Activated CD8-positive, alpha-beta memory T cell treated with anti-CD3 and anti-CD28 coated beads, Interleukin-2, amount 50 U/mL, for 4 hours (primary cell): Measurements from ENCODE around the gene EIPR1.

Experiments used
- DNase-seq: peaks from one replicate; pipeline ENCODE4 v3.0.0-alpha.2; 2020

The EIPR1 gene

GRCh38 chr2:3238951-3239841 is 138.4 kb downstream of the EIPR1 start:
- no peak for DNase-seq

- no peak for DNase-seq
Observed at GRCh38 chr2:3236300-3237045, 141.1 kb downstream of the EIPR1 start.

- DNase-seq: no peak
Observed at GRCh38 chr2:3233877-3234276, 143.7 kb downstream of the EIPR1 start.

DNA sequence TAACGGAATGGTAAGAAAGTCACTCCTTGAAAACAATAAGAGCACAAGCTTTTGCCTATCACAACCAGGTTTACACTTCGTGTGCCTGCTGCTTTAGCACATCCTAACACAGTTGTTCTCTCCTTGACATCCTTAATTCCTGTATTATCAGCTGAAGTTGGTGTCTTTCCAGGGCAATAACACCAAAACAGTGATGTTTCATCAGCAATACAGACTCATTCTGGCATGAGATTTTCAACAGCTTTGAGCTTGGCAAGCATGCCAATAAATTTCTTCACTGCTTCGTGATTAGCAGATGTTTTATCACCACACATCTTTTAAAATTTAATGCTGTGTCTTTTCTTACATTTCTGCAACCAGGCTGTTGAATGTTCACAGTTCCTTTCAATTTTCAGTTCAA is 148.4 kb downstream of the EIPR1 start:
- no peak for DNase-seq

GRCh38 chr2:3224681-3225080 is 152.9 kb downstream of the EIPR1 start:
- DNase-seq: no peak

GRCh38 chr2:3223080-3223923 is 154.3 kb downstream of the EIPR1 start:
- peak; percentile 66 for DNase-seq

DNA sequence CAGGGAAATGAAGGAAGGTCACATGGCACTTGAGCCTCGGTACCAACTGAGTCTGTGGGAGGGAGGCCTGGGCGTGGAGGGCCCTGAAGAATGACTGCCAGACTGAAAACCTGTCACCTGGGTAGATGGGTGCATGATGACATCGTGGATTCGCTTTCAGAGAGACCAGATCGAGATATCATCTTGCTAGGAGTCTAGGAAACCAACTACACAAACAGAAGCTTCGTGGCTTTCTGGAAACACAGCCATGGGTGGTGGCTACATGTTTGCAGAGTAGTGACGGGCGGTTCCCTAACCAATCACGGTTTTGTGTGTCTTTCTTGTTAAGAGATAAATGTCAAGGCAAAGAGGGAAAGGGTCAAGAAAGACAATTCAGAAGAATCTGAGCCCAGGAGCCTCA is 155.0 kb downstream of the EIPR1 start:
- DNase-seq: peak; percentile 31

DNA sequence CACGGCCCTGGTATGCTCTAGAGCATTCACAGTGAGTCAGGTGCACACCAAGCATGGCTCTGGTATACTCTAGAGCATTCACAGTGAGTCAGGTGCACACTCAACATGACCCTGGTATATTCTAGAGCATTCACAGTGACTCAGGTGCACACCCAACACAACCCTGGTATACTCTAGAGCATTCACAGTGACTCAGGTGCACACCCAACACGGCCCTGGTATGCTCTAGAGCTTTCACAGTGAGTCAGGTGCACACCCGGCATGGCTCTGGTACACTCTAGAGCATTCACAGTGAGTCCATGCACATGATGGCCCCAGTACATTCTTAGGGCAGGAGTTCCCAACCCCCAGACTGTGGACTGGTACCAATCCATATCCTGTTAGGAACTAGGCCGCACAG is 158.1 kb downstream of the EIPR1 start:
- no peak for DNase-seq

DNA sequence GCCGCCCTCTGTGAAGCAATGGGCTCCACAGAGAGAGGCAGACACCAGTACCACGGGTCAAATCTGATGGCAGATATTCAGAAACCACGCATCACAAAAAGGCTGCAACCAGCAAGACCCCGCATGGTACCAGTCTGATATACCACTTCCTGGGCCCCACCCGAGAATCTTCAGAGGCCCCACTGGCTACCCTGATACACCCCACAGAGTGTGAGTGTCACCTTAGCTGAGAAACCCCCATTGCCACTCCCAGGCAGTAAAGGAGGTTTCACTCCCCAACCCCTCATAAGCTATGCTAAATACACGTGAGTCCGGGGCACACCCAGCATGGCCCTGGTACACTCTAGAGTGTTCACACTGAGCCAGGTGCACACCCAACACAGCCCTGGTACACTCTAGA is 160.0 kb downstream of the EIPR1 start:
- DNase-seq: no peak

GRCh38 chr2:3216841-3217495 is 160.7 kb downstream of the EIPR1 start:
- no peak for DNase-seq

- no peak for DNase-seq
Observed at GRCh38 chr2:3214806-3215404, 162.7 kb downstream of the EIPR1 start.

- no peak for DNase-seq
Observed at GRCh38 chr2:3214065-3214464, 163.6 kb downstream of the EIPR1 start.

GRCh38 chr2:3212984-3213383 is 164.6 kb downstream of the EIPR1 start:
- DNase-seq: no peak

GRCh38 chr2:3212061-3212362 is 165.6 kb downstream of the EIPR1 start:
- no peak for DNase-seq

DNA sequence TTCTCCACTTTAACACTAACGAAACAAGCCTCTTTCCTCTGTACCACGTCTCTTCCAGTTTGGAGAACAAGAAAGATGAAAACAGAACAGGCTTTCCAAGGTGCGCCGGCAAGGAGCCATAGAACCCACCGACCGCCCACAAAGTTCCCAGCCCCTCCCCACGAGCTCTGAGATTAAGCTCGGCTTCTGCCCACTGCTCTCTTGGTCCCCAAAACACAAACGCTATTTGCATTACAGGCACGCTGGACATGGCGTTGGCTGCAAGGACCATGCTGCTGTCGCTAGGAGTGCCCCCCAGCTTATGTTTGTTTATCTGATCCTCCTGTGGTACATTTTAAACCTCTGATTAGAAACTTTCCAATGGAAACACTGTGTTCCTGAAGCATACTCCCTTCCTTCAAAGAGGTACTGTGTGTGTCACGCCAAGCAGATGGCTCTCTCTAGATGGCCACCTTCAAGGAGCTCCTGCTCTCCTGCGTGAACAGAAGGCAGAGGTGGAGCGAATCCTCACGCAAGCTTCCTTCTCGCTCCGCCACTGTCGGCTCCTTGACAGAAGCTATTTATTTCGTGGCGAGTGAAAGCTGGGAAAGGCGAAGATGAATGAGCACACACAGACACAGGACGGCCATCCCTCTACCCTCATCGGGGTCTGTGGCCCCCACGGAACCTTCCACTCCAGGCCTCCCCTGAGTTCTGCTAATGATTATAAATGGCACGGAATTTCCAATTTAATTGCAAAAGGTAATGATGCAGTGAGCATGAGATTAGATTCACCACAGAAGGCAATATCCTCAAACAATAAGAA is 166.2 kb downstream of the EIPR1 start:
- DNase-seq: no peak

DNA sequence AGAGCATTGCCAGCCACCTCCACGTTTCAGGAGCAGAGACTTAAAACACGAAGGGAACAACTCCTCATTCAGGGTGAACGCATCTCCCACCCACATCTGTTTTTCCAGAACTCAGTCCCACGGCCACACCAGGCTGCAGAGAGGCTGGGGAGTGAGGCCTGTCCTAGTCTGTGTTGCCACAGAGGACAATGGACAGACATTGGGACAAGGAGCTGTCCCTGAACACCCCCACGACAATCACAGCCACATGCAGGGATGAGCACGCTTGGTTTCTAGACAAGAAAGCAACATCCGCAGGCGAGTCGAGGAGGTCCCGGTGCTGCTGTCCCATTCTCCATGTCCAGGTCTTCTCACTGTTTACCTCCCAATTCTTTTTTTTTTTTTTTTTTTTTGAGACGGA is 167.4 kb downstream of the EIPR1 start:
- no peak for DNase-seq

GRCh38 chr2:3209258-3209657 is 168.4 kb downstream of the EIPR1 start:
- DNase-seq: no peak

DNA sequence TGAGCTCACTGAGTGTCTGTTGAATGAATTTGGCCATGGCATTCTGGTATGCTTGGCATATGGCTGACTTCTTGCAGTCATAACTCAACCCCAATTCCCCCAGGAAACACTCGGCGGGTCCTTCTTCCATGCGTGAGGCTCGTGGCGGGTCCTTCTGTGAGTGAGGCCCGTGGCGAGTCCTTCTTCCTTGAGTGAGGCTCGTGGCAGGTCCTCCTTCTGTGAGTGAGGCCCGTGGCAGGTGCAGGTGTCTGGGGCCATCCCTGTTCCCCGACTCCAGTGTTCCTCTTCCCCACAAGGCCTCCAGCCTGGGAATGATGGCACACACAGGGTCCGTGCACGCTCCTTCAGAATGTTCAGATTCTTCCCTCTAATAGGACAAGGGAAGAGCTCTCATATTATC is 169.0 kb downstream of the EIPR1 start:
- DNase-seq: no peak

DNA sequence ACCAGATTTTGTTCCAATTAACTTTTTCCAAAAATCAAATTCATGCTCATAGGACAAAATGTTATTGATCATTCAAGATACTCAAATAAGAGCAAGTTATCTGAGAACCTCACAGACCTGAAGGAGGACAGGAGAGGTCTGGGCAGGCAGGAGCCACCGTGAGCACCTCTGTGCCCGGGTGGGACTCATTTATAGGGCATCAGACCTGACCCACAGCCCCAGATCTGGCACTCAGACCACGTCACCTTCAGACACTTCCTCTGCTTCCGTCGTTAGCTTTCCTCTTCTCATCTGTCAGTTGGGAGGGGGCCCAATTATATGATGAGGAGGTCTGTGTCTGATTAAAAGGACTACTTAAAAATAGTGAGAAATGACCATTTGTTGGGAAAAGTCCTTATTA is 169.4 kb downstream of the EIPR1 start:
- no peak for DNase-seq

- DNase-seq: no peak
Observed at GRCh38 chr2:3207091-3207491, 170.5 kb downstream of the EIPR1 start.

- no peak for DNase-seq
Observed at GRCh38 chr2:3205845-3206244, 171.8 kb downstream of the EIPR1 start.
